IPS-11a (cell line): ENCODE data around the gene MAP3K6.

Source experiments
- H3K4me3 ChIP-seq: one replicate; pipeline ENCODE4 v1.5.1; 2013; ENCODE audit warnings: low read depth, low read length, control low read depth

The MAP3K6 gene

DNA sequence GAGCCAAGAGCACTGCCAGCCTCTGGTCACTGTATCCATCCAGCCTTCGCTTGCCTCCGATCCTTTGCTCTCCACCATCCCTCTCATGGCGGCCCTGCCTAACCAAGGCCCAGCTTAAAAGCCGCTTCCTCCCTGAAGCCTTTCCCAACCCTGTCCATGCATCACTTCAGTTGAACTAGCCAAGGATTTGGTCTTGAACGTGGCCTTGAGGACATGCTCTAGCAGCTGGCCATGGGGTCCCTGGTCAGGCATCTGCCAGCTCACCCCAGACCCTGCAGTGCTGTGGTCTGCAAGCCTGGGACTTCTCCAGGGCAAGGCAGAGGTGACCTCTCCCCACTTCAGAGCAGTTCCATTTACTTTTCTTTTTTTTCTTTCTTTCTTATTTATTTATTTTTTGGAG, 30.0 kb downstream of the MAP3K6 start:
- H3K4me3 ChIP-seq, result no peak overlapping the region

DNA sequence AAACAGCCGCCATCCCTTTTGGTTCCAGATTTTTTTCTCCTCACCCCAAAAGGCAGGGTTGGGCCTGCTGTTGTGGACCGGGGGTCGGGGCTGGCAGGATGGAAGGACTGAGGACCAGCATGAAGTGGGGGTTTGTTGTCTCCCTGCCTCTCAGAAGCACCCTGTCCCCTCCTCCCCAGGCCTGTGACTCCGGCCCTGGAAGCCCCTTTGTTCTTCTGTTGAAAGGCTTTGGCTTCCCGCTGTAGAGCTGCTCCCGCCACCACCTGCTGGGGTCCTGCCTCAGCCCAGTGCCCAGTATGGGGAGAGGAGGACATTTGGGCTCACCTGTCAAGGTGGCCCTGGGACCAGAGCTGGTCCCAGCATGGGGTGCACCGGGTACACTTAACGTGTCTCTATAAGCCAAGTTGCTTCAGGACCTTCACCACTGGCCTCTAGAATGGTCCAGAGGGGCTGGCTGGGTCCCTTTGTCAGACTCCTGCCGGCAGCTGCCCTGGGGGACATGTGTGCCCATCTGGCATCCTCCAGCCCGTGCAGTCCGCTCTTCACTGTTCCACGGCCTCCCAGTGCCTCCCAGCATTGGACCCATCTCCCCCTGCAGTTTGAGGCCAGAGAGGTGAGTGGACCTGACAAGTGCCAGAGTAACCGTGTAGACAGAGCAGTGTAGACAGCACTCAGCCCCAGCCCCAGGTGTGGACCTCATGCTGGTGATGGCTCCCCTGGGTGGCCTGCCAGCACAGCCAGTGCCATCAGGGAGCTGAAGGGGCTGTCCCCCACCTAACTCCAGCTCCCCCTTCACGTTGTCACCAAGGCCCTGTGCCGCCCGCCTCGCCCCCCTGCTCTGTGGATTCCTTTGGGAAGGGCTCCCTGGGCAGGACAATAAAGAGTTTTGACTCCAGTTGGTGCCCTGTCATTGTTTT, 31.0 kb downstream of the MAP3K6 start:
- no peak overlapping the region for H3K4me3 ChIP-seq

DNA sequence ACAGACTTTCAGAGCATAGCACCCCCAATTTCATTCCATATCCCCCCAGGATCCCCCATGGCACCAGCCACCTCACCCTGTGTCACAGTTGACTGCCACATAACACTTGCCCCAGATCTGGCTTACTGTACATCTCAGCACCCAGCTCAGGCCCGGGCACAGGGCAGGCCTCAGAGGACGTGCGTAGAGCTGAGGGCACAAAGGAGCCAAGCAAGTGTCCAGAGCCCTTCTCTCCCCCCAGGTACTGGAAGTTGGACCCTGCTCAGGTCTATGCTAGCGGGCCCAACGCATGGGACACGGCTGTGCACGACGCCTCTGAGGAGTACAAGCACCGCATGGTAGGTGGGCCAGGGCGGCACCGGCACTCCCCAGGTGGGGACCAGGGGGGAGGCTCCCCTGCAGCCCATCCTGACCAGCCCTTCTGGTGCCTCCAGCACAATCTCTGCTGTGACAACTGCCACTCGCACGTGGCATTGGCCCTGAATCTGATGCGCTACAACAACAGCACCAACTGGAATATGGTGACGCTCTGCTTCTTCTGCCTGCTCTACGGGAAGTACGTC, 33.0 kb downstream of the MAP3K6 start:
- no peak overlapping the region for H3K4me3 ChIP-seq

DNA sequence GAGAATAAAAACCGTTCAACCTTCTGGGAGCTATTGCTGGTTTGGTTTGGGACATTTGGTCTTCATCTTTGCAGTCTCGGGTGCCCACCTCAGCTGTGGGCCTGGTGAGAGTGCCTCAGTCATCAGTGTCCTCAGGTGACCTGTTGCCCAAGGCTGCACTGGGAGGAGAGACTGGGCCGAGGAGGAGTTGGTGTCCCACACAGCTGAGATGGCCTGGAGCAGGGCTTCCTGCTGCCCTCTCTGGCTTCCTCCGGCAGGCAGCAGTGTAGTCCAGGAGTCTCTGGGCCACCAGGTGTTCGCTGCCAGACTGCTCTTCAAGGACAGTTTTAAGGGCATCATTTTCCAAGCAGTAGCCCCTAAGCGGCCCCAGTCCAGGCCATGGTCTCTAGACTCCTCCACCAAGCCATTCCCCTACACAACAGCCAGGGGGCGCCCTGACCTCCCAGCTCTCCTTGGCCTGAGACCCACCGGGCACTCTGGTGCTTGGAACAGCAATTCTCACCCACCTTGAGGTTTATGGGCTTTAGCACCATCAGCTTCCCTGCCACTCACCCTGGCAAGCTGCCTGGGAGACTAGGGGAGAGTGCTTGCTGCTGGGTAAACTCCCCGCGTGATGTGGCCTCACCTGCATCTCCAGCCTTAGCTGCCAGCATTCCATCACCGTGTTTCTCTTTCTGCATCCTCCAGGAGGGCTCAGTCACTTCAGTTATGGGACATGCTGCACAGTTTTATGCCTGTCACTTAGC, 34.1 kb downstream of the MAP3K6 start:
- no peak overlapping the region for H3K4me3 ChIP-seq

DNA sequence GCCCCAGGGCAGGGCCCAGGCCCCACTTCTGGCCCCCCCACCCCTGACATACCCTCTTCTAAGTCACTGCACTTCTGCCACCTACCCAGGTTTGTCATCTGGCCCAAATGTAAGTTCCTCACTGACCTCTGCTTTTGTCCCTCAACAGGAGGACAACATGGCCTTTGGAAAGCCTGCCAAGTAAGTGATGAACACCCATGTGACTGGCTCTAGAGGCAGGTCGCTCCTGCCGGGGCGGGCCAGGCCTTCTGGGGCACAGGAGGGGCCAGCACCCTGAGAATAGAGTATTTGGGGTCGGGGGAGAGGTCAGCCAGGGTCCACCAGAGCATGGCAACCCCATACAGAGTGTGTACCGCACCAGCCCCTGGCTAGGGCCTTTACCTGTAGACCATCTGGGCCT, 34.8 kb downstream of the MAP3K6 start:
- no peak overlapping the region for H3K4me3 ChIP-seq

DNA sequence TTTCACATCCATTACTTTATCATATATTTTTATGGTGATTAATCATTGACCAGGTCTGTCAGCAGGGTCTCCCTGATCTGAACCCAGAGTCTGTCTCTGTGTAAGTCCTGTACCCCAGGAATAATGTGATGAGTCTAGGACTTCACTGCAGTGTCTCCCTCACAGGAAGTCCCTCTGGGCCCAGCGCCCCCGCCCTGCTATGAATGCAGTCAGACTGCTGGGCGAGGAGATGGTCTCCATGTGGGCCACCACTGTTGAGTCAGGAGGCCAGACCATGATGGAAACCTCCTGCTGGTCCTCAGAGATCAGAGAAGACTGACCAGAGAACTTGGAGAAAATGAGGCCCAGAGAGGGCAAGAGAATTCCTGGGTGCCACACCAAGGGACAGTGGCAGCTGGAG, 35.3 kb downstream of the MAP3K6 start:
- no peak overlapping the region for H3K4me3 ChIP-seq

DNA sequence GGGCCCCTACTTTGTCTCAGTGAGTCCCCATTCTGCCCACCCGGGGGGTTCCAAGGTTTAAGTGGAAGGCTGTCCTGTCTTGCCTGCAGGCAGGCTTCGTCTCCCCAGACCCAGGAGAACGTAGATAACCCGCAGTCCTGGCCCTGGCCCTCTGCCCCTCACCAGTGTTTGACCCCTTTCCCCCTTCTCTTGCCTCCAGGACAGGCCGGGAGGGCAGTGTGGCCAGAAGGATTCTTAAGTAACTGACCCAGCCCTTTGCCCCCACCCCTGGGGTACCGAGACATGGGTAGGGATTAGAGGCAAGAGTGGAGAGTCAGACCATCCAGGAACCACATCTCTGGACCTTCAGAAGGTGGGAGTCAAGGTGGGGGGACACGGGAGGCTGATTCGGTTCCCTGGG, 36.0 kb downstream of the MAP3K6 start:
- H3K4me3 ChIP-seq, result no peak overlapping the region

DNA sequence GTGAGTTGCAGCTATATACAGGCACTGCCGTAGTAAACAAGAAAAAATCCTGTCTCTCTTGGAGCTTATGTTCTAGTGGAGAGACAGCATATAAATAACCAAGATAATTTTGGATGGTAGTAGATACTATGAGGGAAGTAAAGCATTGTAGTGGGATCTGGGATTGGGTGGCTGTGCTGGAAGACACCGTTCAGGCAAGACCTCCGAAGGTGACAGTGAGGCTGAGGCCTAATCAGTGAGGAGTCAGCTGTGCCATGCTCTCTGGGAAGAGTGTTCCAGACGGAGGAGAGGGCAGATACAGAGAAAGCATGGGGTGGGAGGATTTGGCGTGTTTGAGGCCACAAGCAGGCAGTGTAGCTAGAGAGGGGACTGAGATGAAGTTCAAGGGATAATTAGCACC, 38.8 kb downstream of the MAP3K6 start:
- no peak overlapping the region for H3K4me3 ChIP-seq

DNA sequence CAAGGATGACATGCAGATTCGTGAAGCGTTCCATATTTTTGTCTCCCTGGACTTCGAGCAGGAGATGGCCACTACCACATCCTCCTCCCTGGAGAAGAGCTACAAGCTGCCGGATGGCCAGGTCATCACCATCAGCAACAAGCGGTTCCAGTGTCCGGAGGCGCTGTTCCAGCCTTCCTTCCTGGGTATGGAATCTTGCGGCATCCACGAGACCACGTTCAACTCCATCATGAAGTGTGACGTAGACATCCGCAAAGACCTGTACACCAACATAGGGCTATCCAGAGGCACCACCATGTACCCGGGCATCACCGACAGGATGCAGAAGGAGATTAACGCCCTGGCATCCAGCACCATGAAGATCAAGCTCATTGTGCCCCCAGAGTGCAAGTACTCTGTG, 41.5 kb downstream of the MAP3K6 start:
- no peak overlapping the region for H3K4me3 ChIP-seq

DNA sequence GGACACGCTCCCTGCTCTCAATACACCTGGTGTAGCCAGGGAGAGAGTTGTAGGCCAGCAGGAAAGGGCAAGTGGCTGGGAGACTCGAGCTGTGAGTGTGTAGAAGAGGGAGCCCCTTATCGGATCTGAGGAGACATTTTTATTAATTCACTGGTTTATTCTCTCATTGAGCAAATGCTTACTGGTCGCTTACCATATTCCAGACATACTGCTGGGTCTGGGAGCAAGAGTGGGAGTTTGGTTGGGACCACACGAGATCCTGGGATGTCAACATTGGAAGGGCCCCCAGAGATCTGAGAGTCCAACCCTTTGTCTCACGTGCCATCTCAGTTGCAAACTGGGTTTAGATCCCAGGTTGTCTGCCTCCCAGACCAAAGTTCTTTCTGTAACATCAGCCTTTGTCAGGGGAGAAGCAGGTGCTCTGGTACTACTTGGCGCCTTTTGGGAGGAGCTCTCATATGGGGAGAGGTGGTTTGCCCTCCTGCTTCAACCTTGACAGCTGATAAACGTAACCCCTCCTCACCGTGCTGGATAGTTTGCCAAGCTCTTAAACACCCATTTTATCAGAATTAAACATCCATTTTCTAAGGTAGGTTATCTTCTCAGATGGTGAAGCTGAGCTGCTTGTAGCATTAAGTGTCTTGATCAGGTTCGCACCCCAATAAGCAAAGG, 44.1 kb downstream of the MAP3K6 start:
- H3K4me3 ChIP-seq, result peak overlapping the region; percentile 98

DNA sequence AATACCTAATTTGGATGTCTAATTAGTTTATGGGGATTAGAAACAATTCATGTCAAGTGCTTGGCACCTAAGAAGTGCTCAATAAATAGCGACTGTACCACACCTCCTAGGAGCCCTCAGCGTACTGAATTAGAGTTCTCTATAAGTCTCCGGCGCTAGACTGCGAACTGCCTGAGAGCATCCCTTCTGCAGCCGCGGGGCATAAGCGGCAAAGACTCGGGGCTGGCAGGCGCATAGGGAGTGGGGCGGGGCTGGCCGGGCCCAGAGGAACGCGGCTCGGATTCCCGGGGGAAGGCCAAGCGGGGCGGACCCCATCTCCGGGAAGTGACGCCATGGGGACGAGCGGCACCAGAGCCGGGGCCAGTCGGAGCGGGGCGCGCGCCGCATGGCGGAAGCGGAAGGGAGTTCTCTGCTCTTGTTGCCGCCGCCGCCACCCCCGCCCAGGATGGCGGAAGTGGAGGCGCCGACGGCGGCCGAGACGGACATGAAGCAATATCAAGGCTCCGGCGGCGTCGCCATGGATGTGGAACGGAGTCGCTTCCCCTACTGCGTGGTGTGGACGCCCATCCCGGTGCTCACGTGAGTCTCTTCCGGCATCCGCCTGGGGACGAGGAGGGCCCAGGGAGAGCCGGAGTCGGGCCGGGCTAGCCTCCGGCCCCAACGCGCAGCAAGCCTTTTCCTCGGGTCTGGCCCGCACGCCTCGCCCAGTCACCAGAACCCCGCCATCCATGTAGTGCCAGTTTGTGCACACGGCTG, 44.8 kb downstream of the MAP3K6 start, which contains the start of gene TMEM222:
Gene TMEM222 (plus strand): TSS at position 351 of the 756 bp plus-strand sequence. CDS start 35 bp downstream, at position 386.
- H3K4me3 ChIP-seq, result peak within 1 kb of the TSS; percentile 98

DNA sequence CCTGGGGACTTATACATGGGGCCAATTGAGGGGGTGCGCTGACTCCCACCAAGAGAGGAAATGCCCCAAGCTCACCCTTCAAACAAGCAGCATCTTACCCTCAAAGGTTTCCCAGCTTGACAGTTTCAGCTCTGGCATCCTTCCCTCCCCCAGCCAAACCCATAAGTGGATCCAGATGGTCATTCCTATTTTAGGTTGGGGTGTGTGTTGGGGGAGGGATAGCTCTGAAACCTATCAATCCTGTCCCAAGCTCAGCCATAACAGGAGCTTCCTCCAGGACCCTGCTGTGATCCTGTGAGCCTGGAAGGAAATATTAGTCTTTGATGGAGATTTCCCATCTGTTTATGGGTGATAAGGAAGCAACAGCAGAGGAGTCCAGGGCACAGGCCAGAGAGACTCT, 48.2 kb downstream of the MAP3K6 start:
- no peak overlapping the region for H3K4me3 ChIP-seq

DNA sequence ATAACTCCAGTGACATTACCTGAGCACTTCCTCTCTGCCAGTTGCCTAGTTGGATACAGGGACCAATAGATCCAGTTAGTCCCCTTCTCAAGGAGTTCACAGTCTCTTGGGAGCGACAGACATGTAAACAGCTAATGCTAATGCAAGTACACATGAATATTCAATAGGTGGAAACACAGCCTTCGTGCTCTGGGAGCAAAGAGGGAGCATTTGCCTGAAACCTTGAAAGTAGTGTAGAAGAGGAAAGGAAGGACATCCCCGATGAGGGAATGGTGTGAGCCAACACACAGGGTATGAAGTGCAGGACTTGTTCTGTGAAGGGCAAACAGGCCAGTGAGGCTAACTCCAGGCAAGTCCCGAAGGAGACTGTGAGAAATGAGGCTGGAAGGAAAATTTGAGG, 48.6 kb downstream of the MAP3K6 start:
- no peak overlapping the region for H3K4me3 ChIP-seq

DNA sequence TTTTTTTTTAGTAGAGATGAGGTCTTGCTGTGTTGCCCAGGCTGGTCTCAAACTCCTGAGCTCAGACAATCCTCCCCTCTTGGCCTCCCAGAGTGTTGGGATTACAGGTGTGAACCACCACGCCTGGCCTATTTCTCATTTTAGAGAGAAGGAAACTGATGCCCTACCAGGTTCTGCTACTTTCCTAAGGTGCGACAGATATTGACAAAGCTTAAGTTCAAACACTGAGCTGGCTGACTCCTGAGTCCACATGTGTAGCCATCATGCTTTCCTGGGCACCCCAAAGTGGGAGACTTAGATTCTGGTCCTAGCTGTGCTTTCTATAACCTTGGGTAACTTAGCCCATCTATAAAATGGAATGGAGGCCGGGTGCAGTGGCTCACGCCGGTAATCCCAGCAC, 49.9 kb downstream of the MAP3K6 start:
- no peak overlapping the region for H3K4me3 ChIP-seq

DNA sequence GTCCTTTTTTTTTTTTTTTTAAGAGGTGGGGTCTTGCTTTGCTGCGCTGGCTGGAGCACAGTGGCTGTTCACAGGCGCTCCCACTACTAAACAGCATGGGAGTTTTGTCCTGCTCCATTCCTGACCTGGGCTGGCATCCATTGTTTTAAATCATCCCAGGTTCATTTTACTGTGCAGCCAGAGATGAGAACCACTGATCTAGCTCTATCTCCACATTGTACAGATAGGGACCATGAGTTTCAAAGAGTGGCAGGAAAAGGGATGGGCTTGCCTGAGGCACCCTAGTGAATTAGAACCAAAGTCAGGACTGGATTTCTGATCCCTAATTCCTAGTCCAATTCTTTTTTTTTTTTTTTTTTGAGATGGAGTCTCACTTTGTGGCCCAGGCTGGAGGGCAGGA, 52.0 kb downstream of the MAP3K6 start:
- no peak overlapping the region for H3K4me3 ChIP-seq

DNA sequence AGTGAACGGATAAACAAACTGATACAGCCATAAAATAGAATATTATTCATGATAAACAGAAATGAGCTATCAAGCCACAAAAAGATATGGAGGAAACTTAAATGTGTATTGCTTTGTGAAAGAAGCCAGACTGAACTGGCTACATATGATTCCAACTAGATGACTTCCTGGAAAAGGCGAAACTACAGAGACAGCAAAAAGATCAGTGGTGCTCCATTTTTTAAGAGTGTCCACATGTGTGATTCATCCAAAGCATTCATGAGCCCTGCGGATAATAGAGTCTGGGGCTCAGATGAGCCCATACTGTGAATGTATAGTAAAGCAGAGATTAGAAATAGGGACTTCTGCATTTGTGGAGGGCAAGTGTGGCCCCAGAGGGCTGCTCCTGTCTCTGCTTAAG, 52.6 kb downstream of the MAP3K6 start:
- H3K4me3 ChIP-seq, result no peak overlapping the region

DNA sequence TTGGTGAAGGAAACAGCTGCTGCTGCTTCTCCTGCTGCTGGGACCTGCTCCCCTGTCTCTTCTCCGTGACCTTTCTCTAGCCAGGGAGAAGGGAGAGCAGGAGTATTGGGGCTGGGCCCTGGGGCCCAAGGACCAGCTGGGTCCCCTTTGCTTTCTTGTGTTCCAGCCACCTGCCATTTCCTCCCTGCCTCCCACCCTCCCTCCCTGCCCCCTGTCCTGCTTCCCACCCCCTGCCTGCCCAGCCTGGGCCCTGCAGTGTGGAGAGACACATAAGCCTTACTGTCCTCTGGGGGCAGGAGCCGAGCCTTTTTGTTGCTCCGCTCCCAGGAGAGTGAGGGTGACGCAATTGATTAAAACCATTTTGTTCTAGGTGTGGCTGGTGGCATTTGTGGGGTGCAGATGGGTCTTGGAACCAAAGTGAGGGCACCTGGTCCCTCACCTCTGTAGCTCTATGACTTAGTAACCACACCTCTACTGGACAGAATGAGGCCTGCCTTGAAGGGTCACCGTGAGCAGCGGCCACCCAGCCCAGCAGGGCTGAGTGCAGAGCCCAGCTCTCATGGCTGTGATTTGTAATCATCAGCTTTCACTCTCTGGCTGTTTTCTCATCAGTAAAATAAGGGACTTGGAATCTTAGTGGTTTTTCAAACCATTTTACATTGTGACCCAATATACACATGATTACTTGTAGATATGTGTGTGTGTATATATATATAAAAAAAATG, 58.7 kb downstream of the MAP3K6 start:
- no peak overlapping the region for H3K4me3 ChIP-seq

DNA sequence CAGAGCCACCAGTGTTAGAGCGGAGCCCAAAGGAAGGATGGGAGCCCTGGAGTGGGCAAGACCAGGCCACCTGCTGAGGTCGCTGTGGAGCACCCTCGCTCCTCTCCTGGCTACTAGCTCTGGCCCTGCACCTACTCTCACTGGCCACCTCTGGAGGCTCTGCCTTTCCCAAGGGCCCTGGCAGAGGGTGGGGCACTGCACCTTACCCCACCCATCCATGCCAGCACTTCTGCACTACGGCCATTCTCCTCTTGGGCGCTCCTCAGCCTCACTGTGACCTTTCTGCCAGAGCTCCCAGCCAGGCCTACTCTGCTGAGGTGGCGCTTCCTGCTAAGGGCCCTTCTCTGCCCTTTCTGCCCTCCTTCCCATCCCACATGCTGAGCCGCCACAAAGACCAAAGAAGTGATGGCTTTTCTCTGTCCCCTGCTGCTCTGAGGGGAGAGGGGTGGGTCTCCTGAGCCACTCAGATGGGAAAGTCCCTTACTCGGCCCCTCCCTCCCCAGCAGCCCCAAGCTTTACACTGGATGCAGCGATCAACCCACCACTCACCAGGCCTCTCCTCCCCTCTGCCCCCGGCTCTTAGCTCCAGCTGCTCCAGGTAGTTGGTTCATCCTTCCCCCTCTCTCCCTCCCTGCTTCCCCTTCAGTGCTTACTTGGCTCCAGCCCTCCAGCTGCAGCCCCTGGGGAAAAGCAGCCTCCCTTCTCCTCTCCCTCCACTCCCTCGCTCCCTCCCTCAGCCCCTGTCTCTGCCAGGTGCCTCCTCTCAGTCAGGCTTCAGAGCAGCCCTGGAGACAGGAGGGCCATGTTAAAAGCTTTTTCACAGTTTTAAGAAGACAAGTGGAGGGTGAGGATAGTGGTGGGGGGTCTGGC, 59.6 kb downstream of the MAP3K6 start:
- no peak overlapping the region for H3K4me3 ChIP-seq

DNA sequence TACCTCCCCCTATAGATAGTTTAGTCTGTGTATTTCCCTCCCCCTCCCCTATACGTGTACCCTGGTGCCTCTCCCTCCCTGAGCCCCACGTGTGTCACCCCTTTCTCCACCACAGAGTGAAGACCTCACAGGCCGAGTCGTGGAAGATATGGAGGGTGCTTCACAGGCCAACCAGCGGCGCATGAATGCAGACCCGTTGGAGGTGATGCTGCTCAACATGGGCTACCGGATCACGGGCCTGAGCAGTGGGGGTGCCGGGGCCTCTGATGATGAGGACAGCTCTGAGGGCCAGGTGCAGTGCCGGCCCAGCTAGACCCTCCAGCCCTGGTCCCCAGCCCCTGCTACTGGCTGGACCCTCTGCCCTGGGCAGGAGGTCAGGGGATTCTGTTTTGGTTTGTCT, 60.7 kb downstream of the MAP3K6 start:
- H3K4me3 ChIP-seq, result no peak overlapping the region
